Activated CD4-positive, alpha-beta T cell treated with anti-CD3 and anti-CD28 coated beads for 4 hours (primary cell): Measurements from ENCODE around the gene FXYD4.
A peak's percentile ranks its signal among the peaks of the same experiment; 100 is the strongest.

Source experiments
- DNase-seq, 2 donors: peaks; one replicate each; pipeline ENCODE4 v3.0.0-alpha.2; 2020

FXYD4 gene

DNA sequence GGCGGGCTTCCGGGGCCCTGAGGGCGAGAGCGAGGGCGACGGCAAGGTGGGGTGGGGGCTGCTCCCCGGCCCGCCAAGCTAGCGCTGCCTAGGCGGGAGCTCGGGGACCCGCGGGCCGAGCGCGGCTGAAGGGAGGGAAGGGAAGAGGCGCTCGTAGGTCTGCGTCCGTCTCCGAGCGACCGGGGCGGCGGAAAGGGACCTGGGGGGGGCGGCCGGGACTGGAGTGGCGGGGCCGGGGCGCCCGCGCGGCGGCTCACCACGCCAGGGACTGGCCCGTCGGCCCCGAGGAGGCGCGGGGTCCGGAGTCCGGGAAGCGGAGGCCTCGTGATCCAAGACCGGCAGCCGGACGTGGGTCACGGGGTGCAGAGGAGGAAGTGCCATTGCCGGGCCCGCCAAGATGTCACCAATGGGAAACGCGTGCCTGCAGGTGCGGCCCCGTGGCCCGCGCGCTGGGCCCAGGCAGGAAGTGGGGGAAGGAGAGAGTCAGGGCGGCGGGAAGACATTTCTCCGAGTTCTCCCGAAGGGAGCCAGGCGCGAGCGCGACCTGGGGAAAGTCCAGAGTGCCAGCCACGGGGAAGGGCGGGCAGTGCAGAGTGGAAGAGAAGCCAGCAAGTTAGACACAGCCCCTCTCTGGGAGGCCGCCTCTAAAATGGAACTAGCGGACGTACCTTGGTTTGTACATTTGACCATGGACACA lies 25.6 kb downstream of the FXYD4 start:
- DNase-seq = peak; percentile 51 to 66

DNA sequence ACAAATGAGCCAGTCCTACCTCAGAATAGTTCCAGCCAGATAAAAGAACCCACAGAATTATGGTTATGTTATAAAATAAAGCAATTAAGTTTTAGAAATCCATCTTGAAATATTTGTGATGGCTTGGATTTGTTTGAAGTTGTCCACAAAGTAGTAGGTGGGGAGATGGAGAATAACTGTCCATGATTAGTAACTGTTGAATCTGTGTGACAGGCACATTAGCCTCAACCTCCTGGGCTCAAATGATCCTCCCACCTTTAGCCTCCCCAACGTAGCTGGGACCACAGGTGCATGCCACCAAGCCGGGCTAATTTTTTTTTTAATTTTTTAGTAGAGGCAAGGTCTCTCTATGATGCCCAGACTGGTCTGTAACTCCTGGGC lies 27.5 kb downstream of the FXYD4 start:
- DNase-seq = no peak

DNA sequence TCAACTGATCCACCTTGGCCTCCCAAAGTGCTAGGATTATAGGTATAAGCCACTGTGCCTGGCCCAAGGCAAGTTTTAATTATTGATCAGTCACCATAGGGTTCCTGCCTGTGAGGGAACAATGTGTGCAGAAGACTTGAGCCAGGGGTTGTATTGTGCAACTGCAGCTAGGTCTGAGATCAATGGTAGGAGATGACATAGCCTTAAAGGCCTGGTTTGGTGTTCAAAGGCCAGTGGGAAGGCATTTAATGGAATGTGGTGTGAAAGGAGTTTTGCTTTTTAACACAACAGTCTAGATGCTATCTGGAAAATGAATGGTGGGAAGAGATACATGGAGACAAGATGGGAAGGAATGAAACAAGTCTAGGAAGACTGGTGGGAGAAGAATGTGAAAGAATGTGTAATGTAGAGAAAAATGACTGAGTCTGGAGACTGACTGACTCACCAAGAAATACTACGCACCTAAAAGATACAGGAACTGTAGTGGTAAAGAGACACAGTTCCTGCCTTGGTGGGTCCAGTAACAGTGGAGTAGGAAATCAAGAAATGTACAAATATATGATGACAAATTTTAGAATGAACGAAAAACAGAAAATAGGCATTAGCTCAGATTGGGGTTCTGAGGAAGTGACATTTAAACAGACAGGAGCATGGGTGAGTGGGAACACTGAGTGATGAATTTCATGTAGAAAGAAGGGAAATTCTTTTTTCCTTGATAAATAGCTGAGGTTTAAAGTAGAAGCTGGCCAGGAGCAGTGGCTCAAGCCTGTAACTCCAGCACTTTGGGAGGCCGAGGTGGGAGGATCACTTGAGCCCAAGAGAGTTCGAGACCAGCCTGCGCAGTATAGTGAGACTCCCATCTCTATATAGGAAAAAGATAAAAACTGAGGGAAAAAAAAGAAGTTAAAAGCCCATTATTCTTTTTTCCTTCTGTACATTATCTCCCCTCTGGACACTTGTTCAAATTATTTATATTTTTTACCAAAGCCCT lies 28.2 kb downstream of the FXYD4 start:
- DNase-seq = no peak

DNA sequence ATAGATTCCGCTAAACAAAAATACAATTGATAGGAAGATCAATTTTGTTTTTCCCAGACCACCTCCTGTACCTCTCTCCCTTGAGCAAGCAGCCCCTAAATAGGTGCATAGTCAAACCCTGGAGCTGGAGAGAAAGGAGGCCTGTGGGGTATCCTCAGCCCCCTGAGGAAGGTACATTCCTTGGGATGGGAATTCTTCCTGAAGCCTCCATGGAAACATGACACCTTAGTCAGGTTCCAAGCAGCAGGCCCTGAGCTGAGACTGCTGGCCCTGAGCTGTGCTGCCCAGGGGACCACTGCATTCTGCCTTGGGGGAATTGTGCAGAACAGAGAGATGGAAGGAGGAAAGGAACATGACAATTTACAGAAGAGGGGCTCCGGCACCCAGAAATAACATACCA lies 30.2 kb downstream of the FXYD4 start:
- no peak for DNase-seq

DNA sequence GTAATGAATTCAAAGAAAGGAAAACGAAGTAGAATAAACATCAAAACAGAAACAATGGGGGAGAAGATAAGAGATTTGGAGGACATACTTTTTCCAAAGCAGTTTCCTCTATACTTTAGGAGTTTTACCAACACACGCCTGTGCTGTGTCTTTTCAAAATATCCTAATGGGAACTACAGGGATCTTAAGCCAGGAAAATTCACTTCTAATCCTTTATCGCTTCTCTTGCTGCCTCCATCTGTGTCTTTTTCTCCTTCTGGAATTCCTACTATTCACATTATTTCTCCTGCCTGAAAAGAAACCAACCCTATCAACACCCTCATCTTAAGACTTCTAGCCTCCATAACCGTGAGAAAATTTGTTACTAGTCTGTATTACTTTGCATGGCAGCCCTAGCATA lies 30.7 kb downstream of the FXYD4 start:
- DNase-seq = no peak

DNA sequence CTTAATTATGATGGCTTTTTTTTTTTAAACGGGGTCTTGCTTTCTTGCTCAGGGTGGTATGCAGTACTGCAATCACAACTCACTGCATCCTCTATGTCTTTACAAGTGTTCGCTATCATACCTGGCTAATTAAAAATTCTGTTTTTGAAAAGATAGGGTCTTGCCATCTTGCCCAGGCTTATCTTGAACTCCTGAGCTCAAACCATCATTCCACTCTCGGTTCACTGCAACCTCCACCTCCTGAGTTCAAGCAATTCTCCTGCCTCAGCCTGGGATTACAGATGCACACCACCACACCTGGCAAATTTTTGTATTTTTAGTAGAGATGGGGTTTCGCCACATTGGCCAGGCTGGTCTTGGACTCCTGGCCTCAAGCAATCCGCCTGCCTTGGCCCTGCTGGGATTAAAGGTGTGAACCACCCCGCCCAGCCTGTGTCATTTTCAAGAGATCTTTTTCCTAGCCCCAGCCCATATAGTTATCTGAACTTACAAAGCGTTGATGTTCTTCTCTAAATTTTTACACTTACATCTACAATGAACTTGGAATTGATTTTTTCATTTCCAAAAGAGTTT lies 31.5 kb downstream of the FXYD4 start:
- no peak for DNase-seq

DNA sequence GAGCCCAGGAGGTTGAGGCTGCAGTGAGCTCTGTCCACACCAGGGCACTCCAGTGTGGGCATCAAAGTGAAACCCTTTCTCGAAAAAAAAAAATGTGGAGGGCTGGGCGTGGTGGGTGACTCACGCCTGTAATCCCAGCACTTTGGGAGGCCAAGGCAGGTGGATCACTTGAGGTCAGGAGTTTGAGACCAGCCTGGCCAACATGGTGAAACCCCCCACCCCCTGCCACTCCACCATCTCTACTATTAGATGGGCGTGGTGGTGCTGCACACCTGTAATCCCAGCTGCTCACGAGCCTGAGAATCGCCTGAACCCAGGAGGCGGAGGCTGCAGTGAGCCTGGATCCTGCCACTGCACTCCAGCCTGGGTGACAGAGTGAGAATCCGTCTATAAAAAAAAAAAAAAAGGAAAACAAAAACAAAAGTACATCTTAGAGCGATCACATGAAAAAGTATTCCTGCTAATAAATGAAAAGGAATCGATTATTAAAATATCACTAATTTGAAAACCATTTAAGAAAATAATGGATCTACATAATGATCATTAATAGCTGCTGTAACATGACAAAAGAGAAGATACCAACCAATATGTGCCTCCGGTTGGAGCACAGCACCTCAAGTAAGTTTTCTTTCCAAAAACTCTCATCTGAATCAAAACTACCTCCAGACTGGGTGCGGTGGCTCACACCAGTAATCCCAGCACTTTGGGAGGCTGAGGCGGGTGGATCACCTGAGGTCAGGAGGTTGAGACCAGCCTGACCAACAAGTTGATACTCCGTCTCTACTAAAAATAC lies 32.7 kb downstream of the FXYD4 start:
- DNase-seq = no peak

DNA sequence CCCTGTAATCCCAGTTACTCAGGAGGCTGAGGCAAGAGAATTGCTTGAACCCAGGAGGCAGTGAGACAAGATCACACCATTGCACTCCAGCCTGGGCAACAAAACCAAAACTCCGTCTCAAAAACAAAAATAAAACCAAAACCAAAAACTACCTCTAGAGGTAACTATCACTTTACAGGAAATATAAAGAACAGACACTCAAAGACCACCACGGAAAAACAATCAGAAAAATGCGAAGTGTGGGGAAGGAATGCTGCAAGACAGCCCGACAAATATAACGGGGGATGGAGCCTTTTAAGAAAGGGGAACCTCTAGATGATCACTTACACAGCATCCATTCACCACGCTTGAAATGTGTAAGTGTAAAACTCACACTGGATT lies 33.3 kb downstream of the FXYD4 start:
- no peak for DNase-seq

DNA sequence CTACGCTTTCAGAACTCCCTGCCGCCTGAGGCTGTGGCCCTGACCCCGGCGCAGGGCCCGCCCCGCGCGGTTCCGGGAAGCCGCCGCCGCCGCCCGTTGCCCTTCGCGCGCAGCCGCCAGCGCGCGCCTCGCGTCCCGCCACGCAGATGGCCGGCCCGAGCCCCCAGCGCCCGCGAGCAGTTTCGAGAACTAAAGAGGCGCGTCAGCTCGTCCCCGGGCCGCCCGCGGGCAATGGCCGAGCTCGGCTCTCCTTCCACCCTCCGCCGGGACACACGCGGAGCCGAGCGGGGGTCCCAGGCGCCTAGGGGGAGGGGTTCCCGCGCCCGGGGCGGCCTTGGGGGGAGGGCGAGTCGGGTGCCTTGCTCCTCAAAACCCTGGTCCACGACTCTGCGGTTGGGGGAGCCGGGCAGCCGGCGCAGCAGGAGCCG lies 35.7 kb downstream of the FXYD4 start:
- peak; percentile 48 to 49 for DNase-seq

DNA sequence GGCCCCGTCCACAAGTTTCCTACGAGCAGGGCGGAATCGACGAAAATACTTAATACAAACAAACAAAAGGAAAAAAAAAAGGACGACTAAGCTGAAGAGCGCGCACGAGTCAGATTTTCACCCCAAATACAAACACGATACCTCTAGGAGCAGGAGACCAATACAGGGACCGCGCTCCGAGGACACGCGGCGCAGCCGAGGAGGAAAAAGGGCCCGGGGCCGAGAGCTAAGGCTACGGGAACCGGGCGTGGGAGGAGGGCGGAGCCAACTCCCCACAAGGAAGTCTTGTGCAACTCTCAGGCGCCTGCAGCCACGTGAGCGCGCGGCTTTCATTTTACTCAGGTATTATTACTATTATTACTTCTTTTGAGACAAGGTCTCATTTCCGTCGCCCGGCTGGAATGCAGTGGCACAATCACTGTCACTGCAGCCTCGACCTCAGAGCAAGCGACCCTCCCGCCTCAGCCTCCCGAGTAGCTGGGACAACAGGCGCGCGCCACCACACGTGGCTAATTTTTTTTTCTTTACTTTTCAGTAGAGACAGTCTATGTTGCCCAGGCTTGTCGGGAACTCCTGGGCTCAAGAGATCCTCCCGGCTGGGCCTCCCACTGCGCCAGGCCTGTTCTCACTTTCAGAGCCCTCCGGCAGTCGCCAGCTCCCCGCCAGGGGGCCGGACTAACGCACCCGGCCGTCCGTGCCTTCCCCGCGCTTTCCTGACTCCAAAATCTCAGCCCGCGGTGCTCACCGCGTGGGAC lies 36.3 kb downstream of the FXYD4 start:
- peak; percentile 87 to 91 for DNase-seq

DNA sequence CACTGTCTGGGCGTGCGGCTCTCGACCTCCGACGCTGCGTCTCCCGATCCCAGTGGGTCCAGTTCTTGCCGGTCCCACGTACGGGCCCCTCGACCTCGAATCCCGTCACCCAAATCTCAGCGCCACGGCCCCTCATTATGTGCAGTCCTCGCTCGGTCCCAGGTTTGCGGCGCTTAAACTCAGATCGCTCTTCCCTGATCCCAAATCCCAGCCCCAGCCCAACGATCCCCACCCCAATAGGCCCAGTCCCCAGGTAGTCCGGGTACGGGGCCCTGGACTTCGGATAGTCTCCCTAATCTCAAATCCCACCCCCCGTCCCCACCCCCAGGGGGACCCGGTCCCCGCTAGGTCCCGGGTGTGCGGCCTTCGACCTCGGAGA lies 36.9 kb downstream of the FXYD4 start:
- no peak for DNase-seq

DNA sequence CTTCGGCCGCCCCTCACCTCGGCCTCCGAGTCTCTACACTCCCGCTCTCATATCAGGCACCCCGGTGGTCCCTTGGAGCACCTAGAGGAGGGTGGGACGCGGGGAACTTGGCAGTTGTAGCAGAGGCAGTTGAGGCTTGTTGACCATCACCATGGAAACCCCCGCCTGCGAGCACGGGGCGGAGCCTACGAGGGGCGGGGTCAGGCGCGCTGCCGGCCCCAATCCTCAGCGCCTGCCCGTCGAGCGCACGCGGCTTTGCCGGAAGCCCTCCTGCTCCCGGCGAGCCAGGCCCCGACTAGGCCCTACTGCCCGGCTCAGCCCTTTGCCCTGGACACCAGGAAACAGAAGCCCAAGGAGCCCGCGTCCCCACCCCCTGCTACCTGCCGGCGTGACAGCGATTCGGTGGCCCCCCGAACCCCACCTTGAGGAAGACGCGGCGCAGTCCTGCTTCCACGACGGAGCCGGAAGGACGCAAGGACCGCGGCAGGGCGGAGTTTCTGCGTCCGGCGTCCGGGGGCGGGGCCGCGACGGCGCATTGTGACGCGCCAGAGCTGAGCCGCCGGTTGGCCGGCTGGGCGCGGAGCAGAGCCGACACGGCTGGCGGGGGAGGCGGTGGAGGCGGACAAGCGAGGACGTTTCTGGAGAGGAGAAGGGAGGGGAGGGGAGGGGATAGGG lies 37.4 kb downstream of the FXYD4 start, which contains the start of gene HNRNPF:
Gene HNRNPF (minus strand): TSS at position 477 of the 675 bp plus-strand sequence. CDS start 21,302 bp downstream, outside the sequence.
- DNase-seq = peak; percentile 93 to 94

DNA sequence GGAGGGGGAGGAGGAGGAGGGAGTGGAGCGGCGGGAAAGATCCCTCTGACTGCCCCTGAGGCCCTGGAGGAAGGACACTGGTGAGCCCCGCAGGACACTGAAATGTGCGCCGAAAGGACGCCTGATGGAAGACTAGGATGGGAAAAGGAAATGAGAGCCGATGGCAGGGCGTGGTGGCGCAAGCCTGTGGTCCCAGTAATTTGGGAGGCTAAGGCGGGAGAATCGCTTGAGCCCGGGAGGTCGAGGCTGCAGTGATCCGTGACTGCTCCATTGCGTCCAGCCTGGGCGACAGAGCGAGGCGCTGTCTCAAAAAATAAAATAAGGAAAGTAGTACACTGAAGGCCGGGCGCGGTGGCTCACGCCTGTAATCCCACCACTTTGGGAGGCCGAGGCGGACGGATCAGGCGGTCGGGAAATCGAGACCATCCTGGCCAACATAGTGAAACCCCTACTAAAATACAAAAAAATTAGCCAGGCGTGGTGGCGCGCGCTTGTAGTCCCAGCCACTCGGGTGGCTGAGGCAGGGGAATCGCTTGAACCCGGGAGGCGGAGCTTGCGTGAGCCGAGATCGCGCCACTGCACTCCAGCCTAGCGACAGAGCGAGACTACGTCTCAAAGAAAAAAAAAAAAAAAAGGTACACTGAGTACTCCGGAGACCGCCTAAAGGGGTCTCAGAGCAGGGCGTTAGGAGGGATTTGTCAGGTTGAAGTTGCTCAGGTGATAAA lies 38.1 kb downstream of the FXYD4 start:
- DNase-seq = peak; percentile 65 to 67

DNA sequence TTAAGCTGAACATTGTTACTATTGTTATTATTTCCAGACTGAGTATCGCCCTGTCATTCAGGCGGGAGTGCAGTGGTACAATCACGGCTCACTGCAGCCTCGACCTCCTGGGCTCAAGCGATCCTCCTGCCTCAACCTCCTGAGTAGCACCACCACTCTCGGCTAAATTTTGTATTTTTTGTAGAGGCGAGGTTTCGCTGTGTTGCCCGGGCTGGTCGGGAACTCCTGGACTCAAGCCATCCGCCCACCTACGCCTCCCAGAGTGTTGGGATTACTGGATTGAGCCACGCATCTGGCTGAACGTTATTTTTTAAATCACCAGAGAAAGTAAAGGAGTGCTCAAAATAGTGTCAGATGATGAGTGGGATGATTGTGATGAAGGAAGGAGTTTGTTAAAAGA lies 38.9 kb downstream of the FXYD4 start:
- no peak for DNase-seq

DNA sequence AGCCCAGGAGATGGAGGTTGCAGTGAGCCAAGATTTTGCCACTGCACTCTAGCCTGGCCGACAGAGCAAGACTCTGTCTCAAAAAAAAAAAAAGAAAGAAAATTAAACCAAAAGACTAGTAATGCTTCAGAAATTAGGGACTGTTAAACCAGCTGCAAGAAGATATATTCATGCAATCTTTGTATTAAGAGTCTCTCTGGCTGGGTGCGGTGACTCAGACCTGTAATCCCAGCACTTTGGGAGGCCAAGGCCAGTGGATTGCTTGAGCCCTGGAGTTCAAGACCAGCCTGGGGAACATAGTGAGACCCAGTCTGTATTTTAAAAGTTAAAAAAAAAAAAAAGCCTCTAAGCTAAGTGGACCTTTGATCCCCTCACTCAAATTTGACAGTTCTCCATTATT lies 40.1 kb downstream of the FXYD4 start:
- DNase-seq = no peak

DNA sequence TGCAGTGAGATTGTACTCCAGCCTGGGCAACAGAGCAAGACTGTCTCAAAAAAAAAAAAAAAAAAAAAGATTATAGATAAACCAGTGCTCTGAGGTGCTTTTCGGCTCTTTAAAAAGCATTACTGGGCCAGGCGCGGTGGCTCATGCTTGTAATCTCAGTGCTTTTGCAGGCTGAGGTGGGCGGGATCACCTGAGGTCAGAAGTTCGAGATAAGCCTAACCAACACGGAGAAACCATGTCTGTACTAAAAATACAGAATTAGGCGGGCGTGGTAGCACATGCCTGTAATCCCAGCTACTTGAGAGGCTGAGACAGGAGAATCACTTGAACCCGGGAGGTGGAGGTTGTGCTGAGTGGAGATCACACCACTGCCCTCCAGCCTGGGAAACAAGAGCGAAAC lies 44.1 kb downstream of the FXYD4 start:
- DNase-seq = no peak

DNA sequence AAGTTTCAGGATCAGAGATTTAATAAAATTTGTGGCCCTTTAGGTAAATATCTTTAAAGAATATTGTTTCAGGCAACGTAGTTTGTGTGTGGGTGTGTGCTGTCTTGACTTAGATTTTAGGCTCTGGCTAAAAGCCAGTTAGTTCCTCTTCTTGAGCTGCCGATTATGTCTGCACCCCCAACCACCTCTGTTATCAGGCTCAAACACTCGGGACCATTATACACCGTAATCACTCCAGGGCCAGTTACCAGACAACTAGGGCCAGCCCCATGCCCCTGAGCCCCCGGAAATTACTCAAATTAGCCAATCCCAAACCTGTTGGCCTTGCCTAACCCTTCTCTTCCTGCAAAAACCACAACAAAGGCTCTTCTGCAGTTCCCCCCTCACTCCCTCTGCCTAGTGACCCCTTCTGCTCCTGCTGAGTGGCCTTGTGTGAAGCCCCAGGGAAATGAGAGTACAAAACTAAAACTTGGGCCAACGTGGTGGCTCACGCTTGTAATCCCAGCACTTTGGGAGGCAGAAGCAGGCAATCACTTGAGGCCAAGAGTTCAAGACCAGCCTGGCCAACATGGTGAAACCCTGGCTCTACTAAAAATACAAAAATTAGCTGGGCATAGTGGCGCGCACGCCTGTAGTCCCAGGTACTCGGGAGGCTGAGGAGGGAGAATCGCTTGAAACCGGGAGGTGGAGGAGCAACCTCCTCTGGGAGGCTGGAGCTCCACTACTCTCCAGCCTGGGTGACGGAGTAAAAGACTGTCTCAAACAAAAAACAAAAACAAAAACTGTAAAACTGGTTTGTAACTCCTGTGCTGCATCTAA lies 46.7 kb downstream of the FXYD4 start:
- peak; percentile 19 to 33 for DNase-seq

DNA sequence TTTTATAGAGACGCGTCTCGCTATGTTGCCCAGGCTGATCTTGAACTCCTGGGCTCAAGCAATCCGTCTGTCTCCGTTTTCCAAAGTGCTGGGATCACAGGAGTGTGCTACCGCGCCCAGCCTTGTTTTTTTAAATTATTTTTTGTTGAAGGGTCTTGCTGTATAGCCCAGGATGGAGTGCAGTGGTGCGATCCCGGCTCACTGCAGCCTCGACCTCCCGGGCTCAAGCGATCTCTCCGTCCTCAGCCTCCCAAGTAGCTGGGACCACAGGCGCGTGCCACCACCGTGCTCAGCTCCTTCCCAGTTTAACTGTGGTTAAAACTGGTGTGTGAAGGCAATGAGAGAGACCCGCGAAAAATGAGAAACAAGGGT lies 48.5 kb downstream of the FXYD4 start:
- DNase-seq = no peak

DNA sequence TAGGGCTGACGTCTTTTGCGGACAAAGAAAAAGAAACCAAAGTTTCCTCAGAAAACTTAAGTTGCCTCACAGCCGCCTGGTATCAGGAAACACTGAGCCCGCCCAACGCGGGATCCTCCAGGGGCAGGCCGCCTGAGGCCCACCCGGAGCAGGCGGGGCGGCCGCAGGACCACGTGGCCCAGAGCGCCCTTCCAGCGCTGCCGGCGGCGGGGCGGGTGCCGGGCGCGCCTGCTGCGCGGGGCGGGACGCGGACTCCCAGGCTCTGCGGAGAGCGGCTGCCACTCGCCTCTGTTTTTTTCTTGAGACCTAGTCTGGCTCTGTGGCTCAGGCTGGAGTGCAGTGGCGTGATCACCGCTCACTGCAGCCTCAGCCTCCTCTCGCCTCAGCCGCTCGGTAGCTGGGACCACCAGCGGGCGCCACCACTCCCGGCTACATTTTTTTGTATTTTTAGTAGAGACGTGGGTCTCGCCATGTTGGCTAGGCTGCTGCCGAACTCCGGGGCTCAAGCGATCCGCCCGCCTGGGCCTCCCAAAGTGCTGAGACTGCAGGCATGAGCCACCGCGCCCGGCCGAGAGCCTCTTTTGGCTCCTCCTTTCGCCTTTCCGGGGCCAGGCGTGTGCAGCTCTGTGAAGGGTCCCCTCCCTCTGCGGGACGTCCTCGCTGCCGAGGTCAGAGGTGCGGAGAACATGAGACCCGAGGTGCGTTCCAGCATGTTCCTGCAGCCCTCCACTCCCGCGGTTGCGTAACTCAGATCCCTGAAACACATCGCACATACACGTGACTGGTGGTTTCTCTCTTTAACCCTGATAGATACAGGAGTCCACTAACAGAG lies 49.1 kb downstream of the FXYD4 start:
- DNase-seq = peak; percentile 74 to 80
